Neuron (in vitro differentiated cells): ENCODE results near the gene LYRM2.

ENCODE experiments used
- H2AFZ ChIP-seq: one replicate; pipeline ENCODE4 v1.6.1; 2013; ENCODE audit warnings: low read depth, mild to moderate bottlenecking, inconsistent platforms, low read length, moderate library complexity
- H3K27me3 ChIP-seq: one replicate; pipeline ENCODE4 v1.6.1; 2013; ENCODE audit warnings: low read length; ENCODE audit not compliant: insufficient read depth
- H3K36me3 ChIP-seq: one replicate; pipeline ENCODE4 v1.6.1; 2013; ENCODE audit warnings: low read length; ENCODE audit not compliant: insufficient read depth
- H3K4me1 ChIP-seq: one replicate; pipeline ENCODE4 v1.6.1; 2013; ENCODE audit warnings: low read length; ENCODE audit not compliant: insufficient read depth
- H3K4me3 ChIP-seq: 2 replicates; pipeline ENCODE4 v1.5.1; 2013; ENCODE audit warnings: mild to moderate bottlenecking, low read length, moderate library complexity
- H3K9me3 ChIP-seq: one replicate; pipeline ENCODE4 v1.6.1; 2013; ENCODE audit warnings: low read length

Gene LYRM2

DNA sequence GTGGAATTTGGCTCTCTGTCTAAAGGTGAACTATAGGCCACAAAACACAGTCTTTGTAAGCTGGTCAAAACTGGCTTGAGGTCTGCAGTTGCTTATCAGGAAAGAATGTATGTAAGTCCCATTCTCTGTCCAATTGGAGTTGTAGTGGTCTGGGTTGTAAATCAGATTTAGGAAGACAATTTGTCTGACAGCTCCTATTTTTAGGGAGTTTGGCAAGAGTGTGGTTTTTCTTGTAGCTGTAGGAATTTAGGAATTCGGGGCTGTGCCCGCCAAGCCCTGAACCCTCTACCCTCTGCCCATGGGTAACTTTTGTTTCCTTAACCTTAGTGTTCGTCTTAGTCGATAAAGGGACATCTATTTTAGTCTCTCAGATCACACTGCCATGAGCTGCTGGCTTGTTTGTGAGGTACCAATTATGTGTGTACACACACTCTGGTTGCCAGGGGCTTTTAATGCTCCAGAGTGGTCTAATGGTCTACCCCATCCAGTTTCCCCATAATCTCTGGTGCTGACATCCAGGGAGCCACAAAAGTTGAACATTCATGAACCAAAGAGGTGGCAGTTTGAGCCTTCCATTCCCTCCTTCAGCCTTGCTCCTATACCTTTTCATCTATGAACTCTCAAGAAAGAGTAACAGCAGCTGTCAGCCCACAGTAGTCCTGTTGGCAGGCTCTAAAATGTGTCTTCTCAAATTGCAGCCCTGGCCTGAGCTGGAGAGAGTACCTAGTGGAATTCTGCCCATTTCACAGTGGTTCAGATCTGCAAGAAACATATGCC lies 112.6 kb downstream of the LYRM2 start:
- Histone ChIP-seq H2AFZ (no peak overlapping the region), H3K4me3 (no peak overlapping the region), H3K4me1 (peaks cover 30% of the 10 kb centered on the region)

DNA sequence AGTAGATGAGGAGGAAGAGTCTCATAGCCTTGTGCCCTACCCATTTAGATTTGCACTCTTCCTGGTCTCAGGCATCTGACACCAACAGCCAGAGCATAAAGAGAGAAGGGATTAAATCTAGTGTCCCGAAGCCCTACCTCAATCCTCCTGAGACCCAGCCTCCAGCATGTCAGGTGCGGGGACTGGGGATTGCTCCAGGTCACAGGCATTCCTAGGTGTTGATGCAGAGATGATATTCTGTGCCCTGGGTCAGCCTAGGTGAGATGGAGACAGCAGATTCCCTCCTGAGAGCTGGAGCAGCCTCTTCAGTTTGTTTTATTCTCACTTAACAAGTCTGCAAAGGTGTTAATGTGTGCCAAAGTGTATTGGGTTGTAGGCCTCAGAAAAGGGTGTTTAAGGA lies 115.8 kb downstream of the LYRM2 start:
- Histone ChIP-seq H3K27me3 (no peaks in the 10 kb centered on the region), H3K9me3 (no peaks in the 10 kb centered on the region), H3K36me3 (no peaks in the 10 kb centered on the region), H2AFZ (no peak overlapping the region), H3K4me3 (no peak overlapping the region), H3K4me1 (peaks cover 30% of the 10 kb centered on the region)

More for the DNA sequence above, 112.6 kb downstream of the LYRM2 start:
- Histone ChIP-seq H3K27me3 (no peaks in the 10 kb centered on the region), H3K9me3 (peaks cover 2% of the 10 kb centered on the region), H3K36me3 (peaks cover 6% of the 10 kb centered on the region)

DNA sequence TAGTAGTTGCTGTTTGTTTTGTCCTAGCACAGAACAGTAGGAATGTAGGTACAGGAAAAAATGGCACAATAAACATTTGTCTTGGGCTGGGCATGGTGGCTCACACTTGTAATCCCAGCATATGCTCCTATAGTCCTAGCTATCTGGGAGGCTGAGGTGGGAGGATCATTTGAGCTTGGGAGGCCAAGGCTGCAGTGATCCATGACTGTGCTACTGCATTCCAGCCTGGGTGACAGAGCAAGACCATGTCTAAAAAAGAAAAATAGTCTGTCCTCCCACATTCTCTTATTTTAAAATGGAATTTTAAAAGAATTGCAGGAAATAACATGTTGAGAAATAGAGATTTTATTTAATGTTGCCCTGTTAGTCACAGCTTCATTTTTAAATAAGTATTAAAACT lies 117.8 kb downstream of the LYRM2 start:
- Histone ChIP-seq H2AFZ (no peak overlapping the region), H3K4me1 (peaks cover 23% of the 10 kb centered on the region), H3K36me3 (no peaks in the 10 kb centered on the region), H3K4me3 (no peak overlapping the region), H3K27me3 (no peaks in the 10 kb centered on the region), H3K9me3 (peaks cover 2% of the 10 kb centered on the region)

DNA sequence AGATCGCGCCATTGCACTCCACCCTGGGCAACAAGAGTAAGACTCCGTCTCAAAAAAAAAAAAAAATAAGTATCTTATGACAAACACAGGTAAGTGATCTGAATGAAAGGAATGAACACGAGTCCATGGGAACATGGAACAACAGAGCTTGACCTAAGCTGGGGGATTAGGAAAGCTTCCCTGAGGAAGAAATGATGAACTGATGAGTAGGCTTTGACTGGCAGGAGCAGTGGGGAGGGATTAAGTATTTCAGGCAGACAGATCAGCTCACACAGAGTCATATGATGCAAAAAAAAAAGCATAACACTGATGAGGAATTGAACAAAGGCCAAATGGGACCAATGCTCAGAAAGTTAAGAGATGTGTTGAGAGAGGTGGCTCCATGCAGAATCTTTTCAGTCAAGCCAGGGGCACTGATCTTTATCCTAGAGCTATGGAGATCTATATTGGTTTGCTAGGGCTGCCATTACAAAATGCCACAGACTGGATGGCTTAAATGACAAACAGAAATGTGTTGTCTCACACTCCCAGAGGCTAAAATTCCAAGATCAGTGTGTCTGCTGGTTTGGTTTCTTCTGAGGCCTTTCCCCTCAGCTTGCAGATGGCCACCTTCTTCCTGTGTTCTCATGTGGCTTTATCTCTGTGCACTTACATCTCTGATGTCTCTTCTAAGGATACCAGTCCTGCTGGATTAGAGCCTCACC lies 120.0 kb downstream of the LYRM2 start:
- no peak overlapping the region for H2AFZ ChIP-seq
- no peaks in the 10 kb centered on the region for H3K27me3 ChIP-seq
- H3K9me3 ChIP-seq = peaks cover 2% of the 10 kb centered on the region
- no peak overlapping the region for H3K4me3 ChIP-seq
- H3K4me1 ChIP-seq = peaks cover 14% of the 10 kb centered on the region
- no peaks in the 10 kb centered on the region for H3K36me3 ChIP-seq
